ENCODE results near the gene GSTO2.

The GSTO2 gene

GRCh38 chr10:104259999-104260774, 8.8 kb upstream of the GSTO2 start:
- H3K27me3 ChIP-seq, result no peaks in the 10 kb centered on the region
- no peak for DNase-seq
- intact Hi-C loops (cut with DNase I; ENCODE audit: low total_unique reads), result no loop called here
- no peak overlapping the region for H3K4me3 ChIP-seq
- H3K9me3 ChIP-seq, result no peaks in the 10 kb centered on the region
- TF ChIP-seq CTCF (IDR thresholded peaks at IDR 0.05), result no peak
- peak overlapping the region; percentile 28 to 35 for H3K27ac ChIP-seq
- H3K4me1 ChIP-seq, result peaks cover 0 to 40% (median 23%) of the 10 kb centered on the region in 4 donors
- peaks cover 34 to 77% (median 48%) of the 10 kb centered on the region in 3 donors for H3K36me3 ChIP-seq

DNA sequence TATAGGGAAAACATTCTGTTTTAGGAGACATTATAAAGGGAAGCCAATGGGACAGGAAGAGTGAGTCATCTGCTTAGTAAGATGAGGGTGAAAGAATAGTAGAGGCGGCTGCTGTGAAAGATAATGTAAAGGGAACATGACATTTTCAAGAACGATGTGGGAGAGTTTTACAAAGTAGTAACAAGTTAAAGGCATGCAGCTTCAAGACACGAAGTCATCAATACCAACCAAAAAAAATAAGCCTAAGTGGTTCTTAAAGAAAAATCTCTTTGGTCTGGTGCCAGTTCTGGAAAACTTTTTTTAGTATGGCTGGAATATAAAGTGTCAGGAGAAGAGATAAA, 8.2 kb upstream of the GSTO2 start:
- no peaks in the 10 kb centered on the region for H3K9me3 ChIP-seq
- no peak for DNase-seq
- intact Hi-C loops (cut with DNase I; ENCODE audit: low total_unique reads), result no loop called here
- H3K27me3 ChIP-seq, result no peaks in the 10 kb centered on the region
- H3K4me3 ChIP-seq, result no peak overlapping the region
- peak overlapping the region; percentile 28 to 35 for H3K27ac ChIP-seq
- peaks cover 40 to 82% (median 48%) of the 10 kb centered on the region in 3 donors for H3K36me3 ChIP-seq
- no peak for TF ChIP-seq CTCF (IDR thresholded peaks at IDR 0.05)
- H3K4me1 ChIP-seq, result peaks cover 0 to 40% (median 22%) of the 10 kb centered on the region in 4 donors

DNA sequence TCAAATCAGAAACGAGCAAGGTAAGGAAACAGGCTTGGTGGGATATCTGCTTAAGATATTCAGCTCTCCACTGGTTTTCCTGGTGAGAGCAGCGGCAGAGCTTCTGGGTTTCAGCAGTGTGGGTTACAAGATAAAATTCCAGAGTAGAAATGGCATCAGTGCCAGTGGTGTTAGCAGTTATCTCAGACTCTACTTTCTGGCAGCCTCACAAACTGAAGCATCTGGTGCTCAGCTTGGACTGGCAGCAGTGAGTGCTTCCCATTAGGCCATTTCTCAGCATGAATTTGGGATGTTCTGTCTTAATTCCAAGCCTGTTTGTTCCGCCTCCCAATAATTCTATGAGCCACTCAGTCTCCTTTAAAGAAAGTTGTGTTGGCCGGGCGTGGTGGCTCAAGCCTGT, 6.9 kb upstream of the GSTO2 start:
- intact Hi-C loops (cut with DNase I; ENCODE audit: low total_unique reads), result no loop called here
- H3K27ac ChIP-seq, result no peak overlapping the region
- no peaks in the 10 kb centered on the region for H3K9me3 ChIP-seq
- no peak for DNase-seq
- H3K36me3 ChIP-seq, result peaks cover 48 to 95% (median 58%) of the 10 kb centered on the region in 3 donors
- no peak for TF ChIP-seq CTCF (IDR thresholded peaks at IDR 0.05)
- H3K4me3 ChIP-seq, result no peak overlapping the region
- no peaks in the 10 kb centered on the region for H3K27me3 ChIP-seq
- peaks cover 0 to 27% (median 12%) of the 10 kb centered on the region in 4 donors for H3K4me1 ChIP-seq

GRCh38 chr10:104264783-104265182, 4.2 kb upstream of the GSTO2 start:
- no peak for TF ChIP-seq CTCF (IDR thresholded peaks at IDR 0.05)
- Histone ChIP-seq H3K4me1 (peaks cover 0 to 28% (median 19%) of the 10 kb centered on the region in 4 donors), H3K27ac (no peak overlapping the region), H3K4me3 (no peak overlapping the region), H3K9me3 (no peaks in the 10 kb centered on the region), H3K36me3 (peaks cover 45 to 83% (median 50%) of the 10 kb centered on the region in 3 donors), H3K27me3 (no peaks in the 10 kb centered on the region)
- no peak for DNase-seq
- intact Hi-C loops (cut with DNase I; ENCODE audit: low total_unique reads), result no loop called here

GRCh38 chr10:104267721-104268404, 1.1 kb upstream of the GSTO2 start:
- no peaks in the 10 kb centered on the region for H3K27me3 ChIP-seq
- TF ChIP-seq CTCF (IDR thresholded peaks at IDR 0.05), result no peak
- no peak for DNase-seq
- peak overlapping the region in 1 of 2 donors; percentile 76 for H3K27ac ChIP-seq
- peaks cover 0 to 14% (median 11%) of the 10 kb centered on the region in 4 donors for H3K4me1 ChIP-seq
- intact Hi-C loops (cut with DNase I; ENCODE audit: low total_unique reads), result no loop called here
- no peaks in the 10 kb centered on the region for H3K9me3 ChIP-seq
- peak overlapping the region; percentile 94 to 95 for H3K4me3 ChIP-seq
- H3K36me3 ChIP-seq, result peaks cover 31 to 52% (median 33%) of the 10 kb centered on the region in 3 donors

Data from tibial artery (tissue), 4 donors.